ENCODE results near the gene CTNNA2.

Gene CTNNA2

DNA sequence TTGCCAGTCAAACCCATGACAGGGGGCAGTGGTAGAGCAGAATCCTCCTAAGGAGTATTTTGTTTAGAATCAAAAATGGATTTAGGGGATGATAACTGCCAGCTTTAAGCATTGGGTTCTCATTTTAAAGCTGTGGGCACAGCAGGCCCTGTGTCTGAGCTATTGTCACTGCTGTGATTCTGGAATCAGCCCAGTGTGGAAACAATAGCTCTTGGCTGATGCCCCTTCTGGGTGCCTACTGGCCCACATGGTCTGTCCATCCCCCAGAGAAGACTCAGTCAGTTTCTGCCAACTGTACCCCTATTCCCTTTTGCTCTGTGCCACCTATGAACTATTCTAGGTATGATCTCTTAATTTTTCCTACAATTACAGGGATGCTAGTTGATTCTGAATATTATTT is 883.4 kb downstream of the CTNNA2 start:
- no peak for DNase-seq (ENCODE audit: low spot score)

DNA sequence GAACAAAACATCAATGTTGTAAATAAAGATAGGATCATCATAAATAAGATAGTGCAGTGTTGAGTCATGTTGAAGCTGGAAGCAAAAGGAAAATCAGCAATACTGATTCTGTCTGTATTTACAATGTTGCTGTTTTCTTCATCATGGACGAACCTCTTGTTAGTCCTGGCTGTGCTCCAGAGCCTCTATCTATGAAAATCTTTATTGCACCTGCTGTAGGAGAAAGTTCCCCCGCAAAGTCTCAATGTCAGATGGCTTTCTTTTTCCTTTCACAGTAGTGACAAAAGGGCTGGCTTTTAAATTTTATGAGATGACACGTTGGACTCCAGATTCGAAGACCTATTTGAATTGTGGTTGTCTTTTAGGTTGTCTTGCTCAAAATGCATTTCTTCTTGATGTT is 890.2 kb downstream of the CTNNA2 start:
- no peak for DNase-seq (ENCODE audit: low spot score)

DNA sequence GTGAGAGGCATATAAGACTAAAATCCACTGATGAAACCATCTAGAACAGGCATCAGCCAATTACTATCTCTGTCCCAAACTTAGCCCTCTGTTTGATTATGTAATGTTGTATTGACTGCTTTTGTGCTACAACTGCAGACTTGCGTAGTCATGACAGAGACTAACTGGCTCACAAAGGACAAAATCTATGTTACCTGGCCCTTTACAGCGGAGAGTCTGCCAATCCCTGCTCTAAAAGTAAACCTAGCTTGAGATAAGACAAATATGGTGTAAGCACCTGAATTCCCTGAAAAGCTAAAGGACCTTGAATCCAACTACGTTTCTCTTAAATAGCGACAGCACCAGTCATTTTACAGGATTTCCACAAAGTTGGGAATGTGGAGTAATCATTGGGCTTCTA is 894.5 kb downstream of the CTNNA2 start:
- no peak for DNase-seq (ENCODE audit: low spot score)

DNA sequence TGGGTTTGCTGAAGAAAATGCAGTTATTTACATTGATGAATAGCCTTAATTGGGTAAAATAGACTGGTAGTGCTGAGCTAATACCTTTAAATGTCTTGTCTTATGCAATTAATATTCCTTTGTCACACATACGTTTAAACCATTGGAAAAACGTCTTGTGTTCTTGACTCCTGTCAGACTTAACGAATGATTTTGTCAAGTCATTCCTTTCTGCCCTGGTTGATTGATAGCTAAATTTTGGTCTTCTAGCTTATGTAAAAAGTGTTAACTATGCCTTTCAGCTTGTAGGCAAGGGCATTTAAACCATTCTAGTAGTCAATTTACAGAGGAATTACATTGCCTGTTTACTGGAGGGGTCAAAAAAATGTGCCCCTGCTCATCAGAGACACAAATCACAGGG is 897.5 kb downstream of the CTNNA2 start:
- DNase-seq (ENCODE audit: low spot score): no peak

DNA sequence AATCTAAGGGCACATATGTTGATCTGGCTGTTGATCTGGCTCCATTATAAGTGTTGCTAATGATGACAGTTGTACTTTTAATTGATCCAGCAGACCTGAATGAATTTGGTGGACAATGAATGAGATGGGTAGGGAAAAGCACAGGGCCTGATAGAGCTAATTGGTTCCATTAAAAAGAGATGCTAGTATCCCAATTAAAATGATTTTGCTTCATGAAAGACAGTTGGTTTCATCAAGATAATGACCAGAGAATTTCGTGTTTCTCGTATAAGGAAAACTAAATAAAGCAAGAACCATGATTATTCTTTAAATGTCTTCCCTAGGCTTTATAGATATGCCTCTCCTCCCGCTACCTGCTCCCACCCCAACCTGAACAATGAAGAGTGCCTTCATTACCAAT is 900.3 kb downstream of the CTNNA2 start:
- DNase-seq (ENCODE audit: low spot score): no peak

GRCh38 chr2:80417737-80418136 is 904.9 kb downstream of the CTNNA2 start:
- no peak for DNase-seq (ENCODE audit: low spot score)

GRCh38 chr2:80420530-80421208 is 907.8 kb downstream of the CTNNA2 start:
- no peak for DNase-seq (ENCODE audit: low spot score)

- DNase-seq (ENCODE audit: low spot score): no peak
Measured at GRCh38 chr2:80429251-80429650, 916.4 kb downstream of the CTNNA2 start.

DNA sequence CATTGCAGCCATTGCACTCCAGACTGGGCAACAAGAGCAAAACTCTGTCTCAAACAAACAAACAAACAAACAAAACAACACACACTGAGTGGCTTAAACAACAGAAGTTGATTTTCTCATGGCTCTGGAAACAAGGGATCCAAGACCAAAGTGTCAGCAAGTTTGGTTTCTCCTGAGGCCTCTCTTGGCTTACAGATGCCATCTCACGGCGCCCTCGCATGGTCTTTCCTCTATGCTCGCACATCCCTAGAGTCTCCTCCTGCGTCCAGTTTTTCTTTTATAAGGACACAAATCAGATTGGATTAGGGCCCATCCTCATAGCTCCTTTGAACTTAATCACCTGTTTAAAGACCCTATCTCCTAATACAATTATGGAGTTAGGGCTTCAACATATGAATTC is 925.1 kb downstream of the CTNNA2 start:
- no peak for DNase-seq (ENCODE audit: low spot score)

GRCh38 chr2:80438686-80439085 is 925.8 kb downstream of the CTNNA2 start:
- DNase-seq (ENCODE audit: low spot score): no peak

DNA sequence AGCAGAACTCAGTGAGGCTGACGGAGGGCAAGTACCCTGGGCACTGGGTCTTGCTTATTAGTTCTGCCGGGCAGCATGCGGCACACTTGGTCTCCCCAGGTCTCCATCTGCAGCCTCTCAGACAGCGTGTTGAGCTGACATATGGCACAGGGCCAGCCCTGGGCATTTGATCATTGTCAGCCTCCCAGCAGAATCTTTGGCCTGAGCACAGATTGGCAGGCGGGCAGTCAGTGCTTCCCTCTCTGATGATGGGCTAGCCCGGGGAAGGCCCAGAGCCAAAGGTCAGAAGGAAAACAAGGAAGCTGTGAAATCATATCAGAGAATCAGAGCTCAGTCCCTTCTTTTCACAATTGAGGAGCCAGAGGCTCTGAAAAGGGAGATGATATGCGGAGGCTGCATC is 941.8 kb downstream of the CTNNA2 start:
- no peak for DNase-seq (ENCODE audit: low spot score)

DNA sequence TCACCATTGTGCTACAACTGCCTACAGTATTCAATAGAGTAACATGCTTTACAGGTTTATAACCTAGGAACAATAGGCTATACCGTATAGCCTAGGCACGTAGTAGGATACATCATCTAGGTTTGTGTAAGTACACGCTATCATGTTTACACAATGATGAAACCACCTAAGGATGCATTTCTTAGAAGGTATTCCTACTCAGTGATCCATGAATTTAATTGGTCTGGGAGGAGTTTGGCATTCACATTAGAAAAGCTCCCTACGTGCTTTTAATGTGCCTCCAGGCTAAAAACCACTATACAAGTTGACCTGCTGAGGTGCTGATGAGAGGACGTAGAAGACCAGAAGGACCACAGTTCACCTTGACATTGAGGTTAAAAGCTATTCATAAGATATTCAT is 946.2 kb downstream of the CTNNA2 start:
- DNase-seq (ENCODE audit: low spot score): no peak

DNA sequence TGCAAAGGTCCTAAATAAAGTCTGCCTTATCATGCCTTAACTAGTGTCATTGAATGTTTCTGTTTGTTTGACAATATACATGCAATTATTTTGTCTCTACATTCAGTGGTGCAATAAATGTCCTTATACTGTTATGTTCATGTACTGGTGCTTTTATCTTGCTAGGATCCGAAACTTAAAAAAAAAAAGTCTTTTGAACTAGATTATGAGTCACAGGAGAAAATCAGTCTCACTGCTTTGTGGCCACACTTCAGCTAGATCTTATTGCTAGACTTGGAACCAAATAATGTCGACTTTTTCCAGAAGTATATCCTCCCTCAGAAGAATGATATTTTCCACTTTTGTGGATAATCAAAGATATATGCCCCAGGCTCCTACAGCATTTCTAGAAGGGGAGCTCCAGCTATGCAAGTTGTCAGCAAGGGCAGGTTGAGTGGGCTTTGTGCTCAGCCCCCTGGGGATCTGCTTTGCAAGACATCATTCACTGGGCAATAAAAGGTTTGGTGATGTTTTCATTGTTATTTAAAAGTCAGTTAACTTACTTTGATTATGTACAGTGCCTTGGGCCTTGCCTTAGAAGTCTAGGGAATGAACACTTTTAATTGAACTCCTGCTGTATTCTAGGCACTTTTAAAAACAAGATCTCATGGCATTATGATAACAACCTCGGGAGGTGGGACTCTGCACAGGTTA is 948.8 kb downstream of the CTNNA2 start:
- no peak for DNase-seq (ENCODE audit: low spot score)

DNA sequence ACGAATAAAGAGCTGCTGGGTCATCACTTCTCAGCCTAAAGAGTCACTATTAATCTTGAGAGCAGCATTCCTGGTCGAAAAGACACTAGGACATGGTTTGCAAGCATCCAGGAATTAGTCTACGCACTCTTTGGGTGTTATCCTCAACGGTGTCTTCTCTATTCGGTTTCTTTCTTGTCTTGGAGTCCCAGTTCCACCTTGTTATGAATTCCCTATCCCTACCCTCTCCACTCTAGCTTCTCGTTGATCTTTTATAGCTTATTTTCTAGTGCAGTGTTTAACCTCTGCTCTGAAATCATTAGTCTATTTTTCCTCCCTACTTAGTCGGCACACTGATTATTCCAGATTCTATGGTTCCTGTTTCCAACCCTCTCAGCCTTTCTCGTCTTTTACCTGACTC is 949.8 kb downstream of the CTNNA2 start:
- DNase-seq (ENCODE audit: low spot score): no peak

DNA sequence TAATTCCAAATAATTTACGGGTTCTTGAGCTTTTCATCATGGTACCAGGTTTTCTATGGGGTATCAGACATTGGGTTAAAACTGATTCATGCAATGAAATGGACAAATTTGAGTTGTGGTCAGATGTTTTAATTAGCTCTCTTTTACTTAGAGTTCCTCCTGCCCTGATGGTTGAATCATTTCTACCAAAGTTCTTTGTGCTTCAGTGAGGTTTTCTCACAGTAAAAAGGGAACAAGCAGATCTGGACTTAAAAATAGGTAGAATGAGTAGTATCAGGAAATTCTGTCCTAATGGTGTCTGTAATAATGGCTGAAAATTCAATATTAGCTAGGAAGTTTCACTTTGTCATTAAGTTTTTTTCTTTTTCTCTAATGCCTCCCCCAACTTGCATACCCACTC is 951.4 kb downstream of the CTNNA2 start:
- no peak for DNase-seq (ENCODE audit: low spot score)

GRCh38 chr2:80467262-80467811 is 954.5 kb downstream of the CTNNA2 start:
- DNase-seq (ENCODE audit: low spot score): no peak

- DNase-seq (ENCODE audit: low spot score): no peak
Measured at GRCh38 chr2:80469428-80469827, 956.6 kb downstream of the CTNNA2 start.

DNA sequence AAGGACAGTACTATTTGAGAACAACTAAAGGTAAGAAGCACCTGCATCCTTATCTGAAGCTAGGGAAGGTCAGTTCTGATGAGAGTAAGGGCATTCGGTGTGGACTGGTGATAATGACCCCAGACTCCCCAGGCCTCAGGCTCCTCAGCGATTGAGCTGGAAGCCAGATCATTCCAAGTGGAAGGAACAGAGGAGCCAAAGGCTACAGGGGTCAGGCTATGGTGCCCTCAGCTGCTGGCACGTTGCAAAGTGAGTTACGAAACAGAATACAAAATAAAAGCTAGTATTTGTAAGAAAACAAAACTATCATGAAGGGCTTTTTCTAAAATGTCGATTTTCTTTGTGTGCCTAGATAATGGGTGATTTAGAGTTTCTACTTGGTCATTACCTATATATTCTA is 960.2 kb downstream of the CTNNA2 start:
- DNase-seq (ENCODE audit: low spot score): no peak

- DNase-seq (ENCODE audit: low spot score): no peak
Measured at GRCh38 chr2:80473796-80474195, 960.9 kb downstream of the CTNNA2 start.

- DNase-seq (ENCODE audit: low spot score): no peak
Measured at GRCh38 chr2:80475970-80476369, 963.1 kb downstream of the CTNNA2 start.

DNA sequence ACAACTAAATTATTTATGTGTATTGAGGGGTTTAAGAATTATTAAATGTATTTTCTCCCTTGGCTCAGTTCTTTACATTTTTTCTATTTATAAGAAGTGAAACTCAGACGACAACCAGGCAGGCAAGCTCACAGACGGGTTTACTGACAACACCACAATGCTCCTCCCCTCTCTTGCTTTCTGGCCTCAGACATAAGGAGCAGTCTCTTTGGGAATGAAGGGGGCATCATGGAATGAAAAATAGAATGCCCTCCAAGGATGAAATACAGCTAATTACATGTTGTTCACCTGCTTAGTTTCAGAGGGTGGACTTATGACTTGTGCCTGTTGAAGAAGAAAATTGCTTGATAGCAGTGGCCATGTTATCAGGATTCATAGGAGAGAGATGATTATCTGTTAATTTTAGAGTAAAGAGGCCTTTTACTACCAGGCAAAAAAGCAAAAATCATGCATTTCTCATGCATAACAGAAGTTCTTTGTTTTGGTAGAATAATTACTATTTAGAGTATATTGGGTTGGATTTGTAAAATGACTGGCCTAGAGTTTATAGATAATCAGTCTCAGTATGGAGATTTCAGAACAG is 963.8 kb downstream of the CTNNA2 start:
- DNase-seq (ENCODE audit: low spot score): no peak

DNA sequence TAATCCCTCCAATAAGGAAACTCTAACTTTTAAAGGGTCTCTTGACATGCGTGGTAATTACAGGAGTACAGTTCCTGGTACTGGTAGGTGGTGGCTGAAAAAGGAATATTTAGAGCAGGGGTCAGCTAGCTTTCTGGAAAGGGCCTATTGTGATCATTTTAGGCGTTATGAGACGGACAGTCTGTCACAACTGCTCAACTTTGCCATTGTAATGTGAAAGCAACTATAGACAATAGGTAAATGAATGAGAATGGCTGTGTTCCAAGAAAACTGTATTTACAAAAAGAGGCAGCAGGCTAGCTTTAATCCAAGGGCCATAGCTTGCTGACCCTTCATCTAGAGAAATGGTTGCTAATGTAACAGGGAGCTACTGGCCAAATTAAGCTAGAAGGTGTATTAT is 969.4 kb downstream of the CTNNA2 start:
- no peak for DNase-seq (ENCODE audit: low spot score)

DNA sequence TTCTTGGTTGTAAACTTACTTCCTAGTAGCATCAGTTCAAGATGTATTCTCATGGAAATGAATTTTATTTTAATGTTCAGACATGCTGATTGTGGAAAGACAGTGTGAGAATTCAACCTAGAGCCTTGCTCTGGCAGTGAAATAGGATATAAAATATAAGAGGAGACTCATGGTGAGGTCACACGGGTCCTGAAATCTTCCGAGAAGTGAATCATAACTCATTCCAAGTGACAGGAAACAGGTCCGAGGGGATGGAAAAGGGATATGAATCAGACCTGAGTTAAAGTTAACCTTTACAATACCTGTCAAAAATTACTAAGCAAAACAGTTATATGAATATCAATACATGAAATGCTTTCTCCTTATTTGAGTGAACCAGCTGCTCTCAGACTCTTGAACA is 976.9 kb downstream of the CTNNA2 start:
- no peak for DNase-seq (ENCODE audit: low spot score)
